Fibroblast of lung (primary cell): Measurements from ENCODE around the gene UBN2. TPM values are rescaled to one million over a fixed set of nuclear protein-coding genes. Genes with fewer than 3 reads are reported as not detected.
"Not testable (repeated sequence)": the region's sequence is repeated elsewhere in the genome, so short reads cannot be mapped to it uniquely, and the experiment has no call there.

Source experiments
- DNase-seq, 2 donors: peaks; one replicate each; pipeline versions ENCODE4 v3.0.0 to v3.0.0-alpha.2; 2010; ENCODE audit warnings: low read depth in 2 of 2
- H2AFZ ChIP-seq: 2 replicates; pipeline ENCODE4 v1.5.1; 2012; ENCODE audit warnings: low read length, control low read depth, inconsistent platforms
- H3K27ac ChIP-seq: 2 replicates; pipeline ENCODE4 v1.5.1; 2011; ENCODE audit warnings: low read length, control low read depth; ENCODE audit not compliant: insufficient read depth
- H3K27me3 ChIP-seq: 2 replicates; pipeline ENCODE4 v1.5.1; 2011; ENCODE audit warnings: mild to moderate bottlenecking, low read length; ENCODE audit not compliant: control insufficient read depth, insufficient read depth
- H3K36me3 ChIP-seq: 2 replicates; pipeline ENCODE4 v1.5.1; 2011; ENCODE audit warnings: low read length; ENCODE audit not compliant: control insufficient read depth, insufficient read depth
- H3K4me1 ChIP-seq: 2 replicates; pipeline ENCODE4 v1.5.1; 2011; ENCODE audit warnings: low read length; ENCODE audit not compliant: control insufficient read depth, insufficient read depth; ENCODE audit errors: extremely low read depth
- H3K4me2 ChIP-seq: 2 replicates; pipeline ENCODE4 v1.5.1; 2011; ENCODE audit warnings: low read length, control low read depth; ENCODE audit not compliant: insufficient read depth; ENCODE audit errors: extremely low read depth
- H3K4me3 ChIP-seq, 4 experiments: fragments of 200-600 bp in 1 of 4; sonication (generic) in 1 of 4; replicated peaks in 1 of 4; 2 replicates each; pipeline ENCODE4 v1.5.1; 2011 to 2016; ENCODE audit warnings: low read length in 4 of 4, low read depth in 3 of 4, mild to moderate bottlenecking in 3 of 4, control low read depth in 2 of 4, inconsistent platforms in 1 of 4, mixed read lengths in 1 of 4; ENCODE audit not compliant: insufficient read depth in 1 of 4; ENCODE audit errors: control extremely low read depth in 1 of 4
- H3K79me2 ChIP-seq: 2 replicates; pipeline ENCODE4 v1.5.1; 2012; ENCODE audit warnings: mild to moderate bottlenecking, low read length, inconsistent platforms; ENCODE audit not compliant: control insufficient read depth, insufficient read depth
- H3K9ac ChIP-seq: 2 replicates; pipeline ENCODE4 v1.5.1; 2011; ENCODE audit warnings: mild to moderate bottlenecking, low read length, control low read depth; ENCODE audit not compliant: insufficient read depth
- H3K9me3 ChIP-seq: 2 replicates; pipeline ENCODE4 v1.5.1; 2012; ENCODE audit warnings: low read depth, low read length; ENCODE audit not compliant: control insufficient read depth, insufficient read depth
- H4K20me1 ChIP-seq: 2 replicates; pipeline ENCODE4 v1.5.1; 2011; ENCODE audit warnings: low read length; ENCODE audit not compliant: control insufficient read depth, insufficient read depth; ENCODE audit errors: extremely low read depth
- CTCF ChIP-seq, 2 donors: IDR thresholded peaks in 1 of 2; conservative IDR thresholded peaks in 1 of 2; 1 replicate in 1 of 2; 2 replicates in 1 of 2; pipeline ENCODE4 v1.5.1; 2011 to 2012; ENCODE audit warnings: low read length in 2 of 2, control low read depth in 1 of 2, inconsistent platforms in 1 of 2, low read depth in 1 of 2, mild to moderate bottlenecking in 1 of 2
- EZH2 ChIP-seq: IDR thresholded peaks from 2 replicates; pipeline ENCODE4 v1.5.1; 2012; ENCODE audit warnings: low read length, control low read depth, mild to moderate bottlenecking; ENCODE audit errors: missing control alignments
- polyA plus RNA-seq, 2 donors: library from polyadenylated mRNA; depleted of rRNA in 1 of 2; stranded (reverse) in 1 of 2; unstranded in 1 of 2; fragments of >200 nt; gene quantifications; 2 replicates each; pipeline ENCODE4 v1.2.1, GENCODE V29; 2011 to 2012; ENCODE audit warnings: missing spikeins in 1 of 2
- total RNA-seq: library from RNA; depleted of rRNA; stranded (reverse); fragments of >200 nt; gene quantifications from 2 replicates; pipeline ENCODE4 v1.2.1, GENCODE V29; 2014

UBN2 gene
- total and polyA plus RNA-seq, 2 donors (not counting 1 experiment from before 2014, with no cell fraction given), result 2.2 to 5.9 TPM

- DNase-seq, result no peak
- Histone ChIP-seq H3K4me2 (no peak overlapping the region), H3K9me3 (no peaks in the 10 kb centered on the region), H3K36me3 (no peaks in the 10 kb centered on the region), H3K4me3 (no peak overlapping the region), H4K20me1 (no peaks in the 10 kb centered on the region), H3K27ac (no peak overlapping the region), H3K4me1 (no peaks in the 10 kb centered on the region), H3K9ac (no peak overlapping the region), H2AFZ (no peak overlapping the region), H3K79me2 (no peaks in the 10 kb centered on the region), H3K27me3 (no peaks in the 10 kb centered on the region)
- TF ChIP-seq CTCF (conservative IDR thresholded peaks at IDR 0.05 in 1 of 2, IDR thresholded peaks at IDR 0.05 in 1 of 2; ENCODE audit: low read depth in 1 of 2, low read length in 2 of 2) (no peak), EZH2 (no peak)
Measured at GRCh38 chr7:139203992-139204391, 27.0 kb upstream of the UBN2 start.

GRCh38 chr7:139205843-139206242 is 25.2 kb upstream of the UBN2 start:
- TF ChIP-seq EZH2, result no peak
- TF ChIP-seq CTCF (conservative IDR thresholded peaks at IDR 0.05 in 1 of 2, IDR thresholded peaks at IDR 0.05 in 1 of 2; ENCODE audit: low read depth in 1 of 2, low read length in 2 of 2), result no peak
- DNase-seq, result no peak

DNA sequence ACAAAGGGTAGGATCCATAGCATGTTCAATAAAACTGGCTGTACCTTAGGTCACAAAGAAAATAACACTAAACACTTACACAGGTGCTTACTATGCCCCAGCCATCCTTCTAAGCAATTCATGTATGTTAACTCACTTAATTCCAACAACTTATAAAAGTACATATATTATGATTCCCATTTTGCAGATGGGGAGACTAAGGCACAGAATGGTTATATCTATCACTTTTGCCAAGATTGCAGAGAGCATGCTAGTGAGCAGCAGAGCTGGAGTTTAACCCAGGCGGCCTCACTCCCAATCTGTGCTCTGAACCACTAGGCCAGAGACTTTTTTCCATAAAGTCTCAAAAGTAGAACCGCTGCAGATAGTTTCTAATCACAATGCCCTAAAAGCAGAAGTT is 18.9 kb upstream of the UBN2 start:
- Histone ChIP-seq H4K20me1 (no peaks in the 10 kb centered on the region), H3K36me3 (no peaks in the 10 kb centered on the region), H3K4me3 (no peak overlapping the region), H3K9ac (no peak overlapping the region), H3K79me2 (no peaks in the 10 kb centered on the region), H3K27ac (no peak overlapping the region), H3K9me3 (no peaks in the 10 kb centered on the region), H3K4me1 (no peaks in the 10 kb centered on the region), H3K27me3 (no peaks in the 10 kb centered on the region), H3K4me2 (no peak overlapping the region), H2AFZ (no peak overlapping the region)
- DNase-seq, result no peak
- TF ChIP-seq CTCF (conservative IDR thresholded peaks at IDR 0.05 in 1 of 2, IDR thresholded peaks at IDR 0.05 in 1 of 2; ENCODE audit: low read depth in 1 of 2, low read length in 2 of 2) (no peak), EZH2 (no peak)

More at GRCh38 chr7:139205843-139206242, 25.2 kb upstream of the UBN2 start:
- Histone ChIP-seq H3K4me3 (no peak overlapping the region), H3K4me1 (no peaks in the 10 kb centered on the region), H3K4me2 (no peak overlapping the region), H3K9ac (no peak overlapping the region), H3K36me3 (no peaks in the 10 kb centered on the region), H2AFZ (no peak overlapping the region), H3K79me2 (no peaks in the 10 kb centered on the region), H3K27me3 (no peaks in the 10 kb centered on the region), H4K20me1 (no peaks in the 10 kb centered on the region), H3K9me3 (no peaks in the 10 kb centered on the region), H3K27ac (no peak overlapping the region)

DNA sequence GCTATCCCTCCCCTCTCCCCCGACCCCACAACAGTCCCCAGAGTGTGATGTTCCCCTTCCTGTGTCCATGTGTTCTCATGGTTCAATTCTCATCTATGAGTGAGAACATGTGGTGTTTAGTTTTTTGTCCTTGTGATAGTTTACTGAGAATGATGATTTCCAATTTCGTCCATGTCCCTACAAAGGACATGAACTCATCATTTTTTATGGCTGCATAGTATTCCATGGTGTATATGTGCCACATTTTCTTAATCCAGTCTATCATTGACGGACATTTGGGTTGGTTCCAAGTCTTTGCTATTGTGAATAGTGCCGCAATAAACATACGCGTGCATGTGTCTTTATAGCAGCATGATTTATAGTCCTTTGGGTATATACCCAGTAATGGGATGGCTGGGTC is 17.5 kb upstream of the UBN2 start:
- not testable (repeated sequence) for DNase-seq, H3K4me2 ChIP-seq, H3K9me3 ChIP-seq, H3K27me3 ChIP-seq, H4K20me1 ChIP-seq, H3K27ac ChIP-seq, H3K79me2 ChIP-seq, H3K36me3 ChIP-seq, H3K4me3 ChIP-seq, H3K4me1 ChIP-seq, H2AFZ ChIP-seq, H3K9ac ChIP-seq
